ENCODE results near the gene REXO5.

DNA sequence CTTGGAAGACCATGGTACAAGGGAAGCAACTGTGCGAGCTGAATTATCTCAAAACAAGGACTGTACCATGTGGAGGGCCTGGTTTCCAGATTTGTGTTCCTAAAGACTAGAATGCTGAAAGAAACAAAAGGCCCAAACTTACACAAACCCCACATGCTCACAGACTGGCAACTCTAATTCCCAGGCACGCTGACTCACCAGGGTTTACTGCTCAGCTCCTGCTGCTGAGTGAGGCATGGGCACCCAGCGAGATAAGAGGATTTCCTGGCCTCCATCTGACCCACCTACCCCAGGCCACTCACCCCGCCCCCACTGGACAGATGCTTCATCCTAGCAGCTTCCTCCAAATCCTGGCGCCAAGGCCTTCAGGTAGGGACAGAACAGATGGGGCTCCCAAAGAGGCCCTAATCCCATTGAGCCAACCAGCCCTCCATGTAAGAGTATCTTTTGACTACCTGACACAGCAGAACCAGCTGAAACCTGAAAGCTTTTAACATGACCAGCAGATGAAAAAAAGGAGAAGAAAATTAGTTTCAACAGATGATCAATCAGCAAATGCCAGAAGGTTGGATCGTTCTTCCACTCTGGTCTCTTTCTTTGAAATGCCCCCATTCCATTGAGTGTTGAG is 59.9 kb downstream of the REXO5 start:
- TF ChIP-seq, protein P1, sequence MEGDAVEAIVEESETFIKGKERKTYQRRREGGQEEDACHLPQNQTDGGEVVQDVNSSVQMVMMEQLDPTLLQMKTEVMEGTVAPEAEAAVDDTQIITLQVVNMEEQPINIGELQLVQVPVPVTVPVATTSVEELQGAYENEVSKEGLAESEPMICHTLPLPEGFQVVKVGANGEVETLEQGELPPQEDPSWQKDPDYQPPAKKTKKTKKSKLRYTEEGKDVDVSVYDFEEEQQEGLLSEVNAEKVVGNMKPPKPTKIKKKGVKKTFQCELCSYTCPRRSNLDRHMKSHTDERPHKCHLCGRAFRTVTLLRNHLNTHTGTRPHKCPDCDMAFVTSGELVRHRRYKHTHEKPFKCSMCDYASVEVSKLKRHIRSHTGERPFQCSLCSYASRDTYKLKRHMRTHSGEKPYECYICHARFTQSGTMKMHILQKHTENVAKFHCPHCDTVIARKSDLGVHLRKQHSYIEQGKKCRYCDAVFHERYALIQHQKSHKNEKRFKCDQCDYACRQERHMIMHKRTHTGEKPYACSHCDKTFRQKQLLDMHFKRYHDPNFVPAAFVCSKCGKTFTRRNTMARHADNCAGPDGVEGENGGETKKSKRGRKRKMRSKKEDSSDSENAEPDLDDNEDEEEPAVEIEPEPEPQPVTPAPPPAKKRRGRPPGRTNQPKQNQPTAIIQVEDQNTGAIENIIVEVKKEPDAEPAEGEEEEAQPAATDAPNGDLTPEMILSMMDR (IDR thresholded peaks at IDR 0.05) = no peak
- no peak for TF ChIP-seq EP300 (IDR thresholded peaks at IDR 0.05; ENCODE audit: low read depth)
